Gastrocnemius medialis (tissue), 4 donors: Measurements from ENCODE around the gene C14orf180.

ENCODE experiments used
- CTCF ChIP-seq, 5 experiments: fragments of 450-650 bp in 3 of 5; fragments of 200-600 bp in 2 of 5; sonication (generic) in 2 of 5; IDR thresholded peaks in 4 of 5; conservative IDR thresholded peaks in 1 of 5; 1 replicate in 4 of 5; 2 replicates in 1 of 5; pipeline ENCODE4 v1.5.1; 2016 to 2019; ENCODE audit warnings: antibody characterized with exemption in 5 of 5, mild to moderate bottlenecking in 3 of 5, moderate library complexity in 3 of 5
- POLR2A ChIP-seq, 2 donors: fragments of 450-650 bp; IDR thresholded peaks; one replicate each; pipeline ENCODE4 v1.6.1; 2017; ENCODE audit warnings: antibody characterized with exemption in 2 of 2, mild to moderate bottlenecking in 2 of 2, moderate library complexity in 2 of 2

GRCh38 chr14:104593241-104593701 is 13.7 kb downstream of the C14orf180 start:
- no peak for TF ChIP-seq CTCF (IDR thresholded peaks at IDR 0.05 in 4 of 5, conservative IDR thresholded peaks at IDR 0.05 in 1 of 5)
- no peak for TF ChIP-seq POLR2A (IDR thresholded peaks at IDR 0.05)
